Fibroblast of lung (primary cell): Measurements from ENCODE around the gene MESD. TPM values are rescaled to one million over a fixed set of nuclear protein-coding genes. Genes with fewer than 3 reads are reported as not detected.
A peak's percentile ranks its signal among the peaks of the same experiment; 100 is the strongest.

ENCODE experiments used
- DNase-seq, 2 donors: peaks; one replicate each; pipeline versions ENCODE4 v3.0.0 to v3.0.0-alpha.2; 2010; ENCODE audit warnings: low read depth in 2 of 2
- H2AFZ ChIP-seq: 2 replicates; pipeline ENCODE4 v1.5.1; 2012; ENCODE audit warnings: low read length, control low read depth, inconsistent platforms
- H3K27ac ChIP-seq: 2 replicates; pipeline ENCODE4 v1.5.1; 2011; ENCODE audit warnings: low read length, control low read depth; ENCODE audit not compliant: insufficient read depth
- H3K27me3 ChIP-seq: 2 replicates; pipeline ENCODE4 v1.5.1; 2011; ENCODE audit warnings: mild to moderate bottlenecking, low read length; ENCODE audit not compliant: control insufficient read depth, insufficient read depth
- H3K36me3 ChIP-seq: 2 replicates; pipeline ENCODE4 v1.5.1; 2011; ENCODE audit warnings: low read length; ENCODE audit not compliant: control insufficient read depth, insufficient read depth
- H3K4me1 ChIP-seq: 2 replicates; pipeline ENCODE4 v1.5.1; 2011; ENCODE audit warnings: low read length; ENCODE audit not compliant: control insufficient read depth, insufficient read depth; ENCODE audit errors: extremely low read depth
- H3K4me2 ChIP-seq: 2 replicates; pipeline ENCODE4 v1.5.1; 2011; ENCODE audit warnings: low read length, control low read depth; ENCODE audit not compliant: insufficient read depth; ENCODE audit errors: extremely low read depth
- H3K4me3 ChIP-seq, 4 experiments: fragments of 200-600 bp in 1 of 4; sonication (generic) in 1 of 4; replicated peaks in 1 of 4; 2 replicates each; pipeline ENCODE4 v1.5.1; 2011 to 2016; ENCODE audit warnings: low read length in 4 of 4, low read depth in 3 of 4, mild to moderate bottlenecking in 3 of 4, control low read depth in 2 of 4, inconsistent platforms in 1 of 4, mixed read lengths in 1 of 4; ENCODE audit not compliant: insufficient read depth in 1 of 4; ENCODE audit errors: control extremely low read depth in 1 of 4
- H3K79me2 ChIP-seq: 2 replicates; pipeline ENCODE4 v1.5.1; 2012; ENCODE audit warnings: mild to moderate bottlenecking, low read length, inconsistent platforms; ENCODE audit not compliant: control insufficient read depth, insufficient read depth
- H3K9ac ChIP-seq: 2 replicates; pipeline ENCODE4 v1.5.1; 2011; ENCODE audit warnings: mild to moderate bottlenecking, low read length, control low read depth; ENCODE audit not compliant: insufficient read depth
- H3K9me3 ChIP-seq: 2 replicates; pipeline ENCODE4 v1.5.1; 2012; ENCODE audit warnings: low read depth, low read length; ENCODE audit not compliant: control insufficient read depth, insufficient read depth
- H4K20me1 ChIP-seq: 2 replicates; pipeline ENCODE4 v1.5.1; 2011; ENCODE audit warnings: low read length; ENCODE audit not compliant: control insufficient read depth, insufficient read depth; ENCODE audit errors: extremely low read depth
- EZH2 ChIP-seq: IDR thresholded peaks from 2 replicates; pipeline ENCODE4 v1.5.1; 2012; ENCODE audit warnings: low read length, control low read depth, mild to moderate bottlenecking; ENCODE audit errors: missing control alignments
- polyA plus RNA-seq, 2 donors: library from polyadenylated mRNA; depleted of rRNA in 1 of 2; stranded (reverse) in 1 of 2; unstranded in 1 of 2; fragments of >200 nt; gene quantifications; 2 replicates each; pipeline ENCODE4 v1.2.1, GENCODE V29; 2011 to 2012; ENCODE audit warnings: missing spikeins in 1 of 2
- total RNA-seq: library from RNA; depleted of rRNA; stranded (reverse); fragments of >200 nt; gene quantifications from 2 replicates; pipeline ENCODE4 v1.2.1, GENCODE V29; 2014
- TF ChIP-seq, protein P1 (sequence below), 2 donors: IDR thresholded peaks in 1 of 2; conservative IDR thresholded peaks in 1 of 2; 1 replicate in 1 of 2; 2 replicates in 1 of 2; pipeline ENCODE4 v1.5.1; 2011 to 2012; ENCODE audit warnings: low read length in 2 of 2, control low read depth in 1 of 2, inconsistent platforms in 1 of 2, low read depth in 1 of 2, mild to moderate bottlenecking in 1 of 2

MESD gene
- total and polyA plus RNA-seq, 2 donors (not counting 1 experiment from before 2014, with no cell fraction given), result 21.3 to 26.0 TPM

GRCh38 chr15:80969316-80969715 lies 20.3 kb downstream of the MESD start:
- TF ChIP-seq EZH2, result no peak
- TF ChIP-seq, protein P1, sequence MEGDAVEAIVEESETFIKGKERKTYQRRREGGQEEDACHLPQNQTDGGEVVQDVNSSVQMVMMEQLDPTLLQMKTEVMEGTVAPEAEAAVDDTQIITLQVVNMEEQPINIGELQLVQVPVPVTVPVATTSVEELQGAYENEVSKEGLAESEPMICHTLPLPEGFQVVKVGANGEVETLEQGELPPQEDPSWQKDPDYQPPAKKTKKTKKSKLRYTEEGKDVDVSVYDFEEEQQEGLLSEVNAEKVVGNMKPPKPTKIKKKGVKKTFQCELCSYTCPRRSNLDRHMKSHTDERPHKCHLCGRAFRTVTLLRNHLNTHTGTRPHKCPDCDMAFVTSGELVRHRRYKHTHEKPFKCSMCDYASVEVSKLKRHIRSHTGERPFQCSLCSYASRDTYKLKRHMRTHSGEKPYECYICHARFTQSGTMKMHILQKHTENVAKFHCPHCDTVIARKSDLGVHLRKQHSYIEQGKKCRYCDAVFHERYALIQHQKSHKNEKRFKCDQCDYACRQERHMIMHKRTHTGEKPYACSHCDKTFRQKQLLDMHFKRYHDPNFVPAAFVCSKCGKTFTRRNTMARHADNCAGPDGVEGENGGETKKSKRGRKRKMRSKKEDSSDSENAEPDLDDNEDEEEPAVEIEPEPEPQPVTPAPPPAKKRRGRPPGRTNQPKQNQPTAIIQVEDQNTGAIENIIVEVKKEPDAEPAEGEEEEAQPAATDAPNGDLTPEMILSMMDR (conservative IDR thresholded peaks at IDR 0.05 in 1 of 2, IDR thresholded peaks at IDR 0.05 in 1 of 2; ENCODE audit: low read depth in 1 of 2, low read length in 2 of 2), result no peak

GRCh38 chr15:80967991-80968510 lies 21.6 kb downstream of the MESD start:
- Histone ChIP-seq H3K4me1 (peaks cover 3% of the 10 kb centered on the region), H3K27me3 (no peaks in the 10 kb centered on the region), H3K4me2 (no peak overlapping the region), H2AFZ (no peak overlapping the region), H3K36me3 (no peaks in the 10 kb centered on the region), H4K20me1 (no peaks in the 10 kb centered on the region), H3K4me3 (no peak overlapping the region), H3K27ac (no peak overlapping the region), H3K9me3 (no peaks in the 10 kb centered on the region), H3K79me2 (no peaks in the 10 kb centered on the region), H3K9ac (no peak overlapping the region)
- TF ChIP-seq, protein P1 (conservative IDR thresholded peaks at IDR 0.05 in 1 of 2, IDR thresholded peaks at IDR 0.05 in 1 of 2; ENCODE audit: low read depth in 1 of 2, low read length in 2 of 2), result no peak
- TF ChIP-seq EZH2, result no peak
- no peak for DNase-seq

More at GRCh38 chr15:80969316-80969715, 20.3 kb downstream of the MESD start:
- no peaks in the 10 kb centered on the region for H4K20me1 ChIP-seq
- H3K27me3 ChIP-seq, result no peaks in the 10 kb centered on the region
- H3K4me1 ChIP-seq, result peaks cover 3% of the 10 kb centered on the region
- H3K36me3 ChIP-seq, result no peaks in the 10 kb centered on the region
- no peak for DNase-seq
- H3K4me2 ChIP-seq, result no peak overlapping the region
- H3K9me3 ChIP-seq, result no peaks in the 10 kb centered on the region
- no peak overlapping the region for H3K27ac ChIP-seq
- H2AFZ ChIP-seq, result no peak overlapping the region
- H3K4me3 ChIP-seq, result no peak overlapping the region
- H3K9ac ChIP-seq, result no peak overlapping the region
- H3K79me2 ChIP-seq, result no peaks in the 10 kb centered on the region

DNA sequence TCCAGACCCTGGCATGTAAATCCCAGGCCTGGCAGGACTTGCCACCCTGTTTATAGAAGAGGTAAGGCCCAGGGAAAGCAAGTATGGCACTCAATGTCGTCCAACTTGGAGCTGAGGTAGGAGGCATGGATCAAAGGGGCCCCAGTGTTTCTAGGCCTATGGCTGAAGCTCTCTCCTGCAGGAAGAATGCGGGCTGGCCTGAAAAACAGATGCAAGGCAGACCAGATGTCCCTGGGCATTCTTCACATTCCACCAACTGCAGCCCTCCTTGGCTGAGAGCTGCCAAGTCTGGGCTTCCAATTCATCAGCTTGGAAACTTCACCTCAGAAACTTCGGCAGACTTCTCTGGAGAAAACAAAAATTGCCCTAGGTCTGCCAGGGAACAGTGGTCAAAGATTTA lies 22.2 kb downstream of the MESD start:
- Histone ChIP-seq H3K27me3 (no peaks in the 10 kb centered on the region), H4K20me1 (no peaks in the 10 kb centered on the region), H3K4me3 (no peak overlapping the region), H3K4me2 (no peak overlapping the region), H3K9ac (no peak overlapping the region), H3K79me2 (no peaks in the 10 kb centered on the region), H3K4me1 (peaks cover 3% of the 10 kb centered on the region), H3K36me3 (no peaks in the 10 kb centered on the region), H2AFZ (no peak overlapping the region), H3K27ac (no peak overlapping the region), H3K9me3 (no peaks in the 10 kb centered on the region)
- DNase-seq, result peak; percentile 30 to 92
- TF ChIP-seq EZH2, result no peak
- TF ChIP-seq, protein P1 (conservative IDR thresholded peaks at IDR 0.05 in 1 of 2, IDR thresholded peaks at IDR 0.05 in 1 of 2; ENCODE audit: low read depth in 1 of 2, low read length in 2 of 2), result no peak
